ENCODE results near the gene RS1.

RS1 gene

GRCh38 chrX:18672008-18672407 is at the start of gene RS1:
Gene RS1, minus strand, starts transcription at chrX:18672108. Its CDS starts 40 bp downstream, at chrX:18672068.
- no peak within 1 kb of the TSS for H3K4me3 ChIP-seq
- no peak within 1 kb of the TSS for H3K27ac ChIP-seq

- no peak overlapping the region for H3K4me3 ChIP-seq
- no peak overlapping the region for H3K27ac ChIP-seq
These were observed 47.9 kb upstream of the RS1 start for GRCh38 chrX:18719852-18720251.

GRCh38 chrX:18714910-18715309 is 43.0 kb upstream of the RS1 start:
- no peak overlapping the region for H3K4me3 ChIP-seq
- H3K27ac ChIP-seq, result no peak overlapping the region

GRCh38 chrX:18709833-18710232 is 37.9 kb upstream of the RS1 start:
- H3K4me3 ChIP-seq, result no peak overlapping the region

GRCh38 chrX:18707426-18708049 is 35.6 kb upstream of the RS1 start, which contains the start of gene PPEF1:
Gene PPEF1, plus strand, starts transcription at chrX:18707645. Its CDS starts 136 bp downstream, at chrX:18707781.
- Histone ChIP-seq H3K4me3 (no peak within 1 kb of the TSS), H3K27ac (no peak within 1 kb of the TSS)

More at GRCh38 chrX:18709833-18710232, 37.9 kb upstream of the RS1 start:
- H3K27ac ChIP-seq, result no peak overlapping the region

GRCh38 chrX:18702362-18703195 is 30.7 kb upstream of the RS1 start:
- Histone ChIP-seq H3K27ac (no peak overlapping the region), H3K4me3 (no peak overlapping the region)

- Histone ChIP-seq H3K4me3 (no peak overlapping the region), H3K27ac (no peak overlapping the region)
These were observed 29.9 kb upstream of the RS1 start for GRCh38 chrX:18701621-18702361.

- H3K4me3 ChIP-seq, result no peak overlapping the region
- no peak overlapping the region for H3K27ac ChIP-seq
These were observed 27.1 kb upstream of the RS1 start for GRCh38 chrX:18698737-18699650.

- H3K4me3 ChIP-seq, result no peak overlapping the region
These were observed 24.7 kb upstream of the RS1 start for GRCh38 chrX:18696653-18697052.

GRCh38 chrX:18692541-18692940 is 20.6 kb upstream of the RS1 start:
- H3K27ac ChIP-seq, result no peak overlapping the region
- no peak overlapping the region for H3K4me3 ChIP-seq

More at GRCh38 chrX:18696653-18697052, 24.7 kb upstream of the RS1 start:
- no peak overlapping the region for H3K27ac ChIP-seq

- H3K27ac ChIP-seq, result no peak overlapping the region
- no peak overlapping the region for H3K4me3 ChIP-seq
These were observed 19.5 kb upstream of the RS1 start for GRCh38 chrX:18691431-18691830.

GRCh38 chrX:18687856-18688495 is 16.1 kb upstream of the RS1 start:
- no peak overlapping the region for H3K27ac ChIP-seq
- H3K4me3 ChIP-seq, result no peak overlapping the region

GRCh38 chrX:18682979-18683387 is 11.1 kb upstream of the RS1 start:
- no peak overlapping the region for H3K4me3 ChIP-seq
- no peak overlapping the region for H3K27ac ChIP-seq

GRCh38 chrX:18681996-18682395 is 10.1 kb upstream of the RS1 start:
- no peak overlapping the region for H3K27ac ChIP-seq
- H3K4me3 ChIP-seq, result no peak overlapping the region

GRCh38 chrX:18677161-18677869 is 5.4 kb upstream of the RS1 start:
- no peak overlapping the region for H3K4me3 ChIP-seq
- no peak overlapping the region for H3K27ac ChIP-seq

GRCh38 chrX:18676470-18676869 is 4.6 kb upstream of the RS1 start:
- no peak overlapping the region for H3K4me3 ChIP-seq
- H3K27ac ChIP-seq, result no peak overlapping the region

- Histone ChIP-seq H3K4me3 (no peak overlapping the region), H3K27ac (no peak overlapping the region)
These were observed 4.1 kb upstream of the RS1 start for GRCh38 chrX:18676050-18676449.

All from skin epidermis (tissue), 12 donors.